HCT116 (cell line): ENCODE data around the gene PRKG1. TPM values are rescaled to one million over a fixed set of nuclear protein-coding genes. Genes with fewer than 3 reads are reported as not detected.

Source experiments
- ATAC-seq: fragments of 200-7000 bp; cut with Tn5 transposase; 2 replicates; pipeline ENCODE4 v1.9.1; 2020; ENCODE audit warnings: mild to moderate bottlenecking, moderate library complexity
- BruUV-seq: library from RNA; stranded (reverse); fragments of 400-500 nt; replicated peaks from 2 replicates; lab custom pipeline; 2021; lab: Mats Ljungman, UMichigan
- CTCF ChIA-PET: fragments of 300-600 bp; sonication (Branson Sonifier 250); formaldehyde crosslinking; loops from one replicate; lab custom pipeline; 2021; ENCODE audit warnings: antibody characterized with exemption; lab: Charles Lee
- POLR2A ChIA-PET: fragments of 300-600, 350-600 bp; sonication (Branson Sonifier 250); formaldehyde crosslinking; loops from one replicate; lab custom pipeline; 2021; ENCODE audit warnings: antibody characterized with exemption; lab: Charles Lee
- RAD21 ChIA-PET, 2 experiments: fragments of 300-600 bp; sonication (Branson Sonifier 250); formaldehyde crosslinking; loops; one replicate each; lab custom pipeline; 2023; ENCODE audit warnings: low total read pairs in 2 of 2; ENCODE audit not compliant: uncharacterized antibody in 2 of 2, unreplicated experiment in 2 of 2, low non-redundant PET in 1 of 2; lab: Charles Lee
- DNase-seq: peaks from one replicate; pipeline ENCODE4 v3.0.0-alpha.2; 2010; ENCODE audit warnings: low read depth, low spot score
- H2AFZ ChIP-seq: fragments of 200-600 bp; shearing (Covaris generic), sonication (generic); 2 replicates; pipeline ENCODE4 v1.6.1; 2017; ENCODE audit warnings: low read depth, mixed run types, mixed read lengths, antibody characterized with exemption, low read length; ENCODE audit not compliant: poor library complexity, severe bottlenecking
- H3K27ac ChIP-seq: 2 replicates; pipeline ENCODE4 v1.5.1; 2012; ENCODE audit warnings: low read depth, low read length
- H3K27me3 ChIP-seq: fragments of 200-600 bp; sonication (generic); 2 replicates; pipeline ENCODE4 v1.6.1; 2016; ENCODE audit warnings: mixed run types, low read length, mixed read lengths; ENCODE audit not compliant: insufficient read depth
- H3K36me3 ChIP-seq, 2 experiments: fragments of 200-500 bp in 1 of 2; fragments of 200-600 bp in 1 of 2; sonication (Bioruptor generic) in 1 of 2; sonication (generic) in 1 of 2; 2 replicates each; pipeline versions ENCODE4 v1.5.1 to v1.6.1; 2014 to 2016; ENCODE audit warnings: low read length in 2 of 2, inconsistent platforms in 1 of 2, mixed read lengths in 1 of 2, mixed run types in 1 of 2; ENCODE audit not compliant: insufficient read depth in 2 of 2, control insufficient read depth in 1 of 2
- H3K4me1 ChIP-seq, 2 experiments: fragments of 200-600 bp in 1 of 2; sonication (generic) in 1 of 2; 2 replicates each; pipeline versions ENCODE4 v1.5.1 to v1.6.1; 2012 to 2017; ENCODE audit warnings: low read length in 2 of 2, inconsistent platforms in 1 of 2, mild to moderate bottlenecking in 1 of 2, mixed read lengths in 1 of 2, mixed run types in 1 of 2, moderate library complexity in 1 of 2; ENCODE audit not compliant: insufficient read depth in 2 of 2, control insufficient read depth in 1 of 2
- H3K4me2 ChIP-seq: fragments of 200-600 bp; sonication (generic); 2 replicates; pipeline ENCODE4 v1.6.1; 2017; ENCODE audit warnings: mixed run types, low read length, mixed read lengths
- H3K4me3 ChIP-seq, 2 experiments: fragments of 200-600 bp in 1 of 2; sonication (generic) in 1 of 2; replicated peaks in 1 of 2; 2 replicates each; pipeline ENCODE4 v1.5.1; 2011 to 2016; ENCODE audit warnings: low read length in 2 of 2, control low read depth in 1 of 2, low read depth in 1 of 2, mild to moderate bottlenecking in 1 of 2, mixed read lengths in 1 of 2, mixed run types in 1 of 2
- H3K79me2 ChIP-seq: fragments of 200-600 bp; sonication (generic); 2 replicates; pipeline ENCODE4 v1.6.1; 2017; ENCODE audit warnings: mild to moderate bottlenecking, mixed run types, low read length, moderate library complexity, mixed read lengths; ENCODE audit not compliant: insufficient read depth
- H3K9ac ChIP-seq: fragments of 200-600 bp; sonication (generic); 2 replicates; pipeline ENCODE4 v1.6.1; 2016; ENCODE audit warnings: low read length, mixed read lengths
- H3K9me2 ChIP-seq: fragments of 200-600 bp; sonication (generic), shearing (Covaris generic); 2 replicates; pipeline ENCODE4 v1.6.1; 2017; ENCODE audit warnings: mixed run types, mild to moderate bottlenecking, moderate library complexity; ENCODE audit not compliant: insufficient read depth
- H3K9me3 ChIP-seq, 2 experiments: fragments of 200-500 bp in 1 of 2; fragments of 200-600 bp in 1 of 2; sonication (Bioruptor generic) in 1 of 2; sonication (generic) in 1 of 2; 2 replicates each; pipeline ENCODE4 v1.6.1; 2014 to 2017; ENCODE audit warnings: low read length in 2 of 2, mixed read lengths in 2 of 2, inconsistent platforms in 1 of 2, low read depth in 1 of 2, mild to moderate bottlenecking in 1 of 2, mixed run types in 1 of 2, moderate library complexity in 1 of 2; ENCODE audit not compliant: control insufficient read depth in 1 of 2, insufficient read depth in 1 of 2
- H4K20me1 ChIP-seq: fragments of 200-600 bp; sonication (generic), shearing (Covaris generic); 2 replicates; pipeline ENCODE4 v1.6.1; 2017; ENCODE audit warnings: mixed run types, mild to moderate bottlenecking, moderate library complexity; ENCODE audit not compliant: insufficient read depth
- CBX3 ChIP-seq: IDR thresholded peaks from 2 replicates; pipeline ENCODE4 v1.6.1; 2012; ENCODE audit warnings: low read depth
- CEBPB ChIP-seq: IDR thresholded peaks from 2 replicates; pipeline ENCODE4 v1.6.1; 2012; ENCODE audit warnings: low read depth
- CTCF ChIP-seq, 3 experiments: fragments of 200-600 bp in 1 of 3; sonication (generic) in 1 of 3; IDR thresholded peaks in 2 of 3; conservative IDR thresholded peaks in 1 of 3; 2 replicates each; pipeline ENCODE4 v1.5.1; 2012 to 2017; ENCODE audit warnings: low read depth in 2 of 3, low read length in 2 of 3, antibody characterized with exemption in 1 of 3, borderline replicate concordance in 1 of 3, control low read depth in 1 of 3, mild to moderate bottlenecking in 1 of 3, mixed read lengths in 1 of 3, mixed run types in 1 of 3, moderate library complexity in 1 of 3; ENCODE audit not compliant: insufficient read depth in 1 of 3
- EGR1 ChIP-seq: IDR thresholded peaks from 2 replicates; pipeline ENCODE4 v1.6.1; 2012; ENCODE audit warnings: low read depth
- FOSL1 ChIP-seq: IDR thresholded peaks from 2 replicates; pipeline ENCODE4 v1.6.1; 2012; ENCODE audit warnings: low read depth
- JUND ChIP-seq: IDR thresholded peaks from 2 replicates; pipeline ENCODE4 v1.6.1; 2012
- POLR2A ChIP-seq: IDR thresholded peaks from 2 replicates; pipeline ENCODE4 v1.7.0; 2011; ENCODE audit warnings: borderline replicate concordance; ENCODE audit not compliant: insufficient read depth, insufficient read length; ENCODE audit errors: extremely low read depth
- RAD21 ChIP-seq: IDR thresholded peaks from 2 replicates; pipeline ENCODE4 v1.6.1; 2012; ENCODE audit warnings: low read depth, mild to moderate bottlenecking
- SIN3A ChIP-seq: IDR thresholded peaks from 2 replicates; pipeline ENCODE4 v1.6.1; 2012; ENCODE audit warnings: low read depth
- SP1 ChIP-seq: IDR thresholded peaks from 2 replicates; pipeline ENCODE4 v1.6.1; 2012; ENCODE audit warnings: low read depth
- SRF ChIP-seq: IDR thresholded peaks from 2 replicates; pipeline ENCODE4 v1.6.1; 2012; ENCODE audit warnings: low read depth
- ZBTB33 ChIP-seq: IDR thresholded peaks from 2 replicates; pipeline ENCODE4 v1.6.1; 2011; ENCODE audit warnings: mild to moderate bottlenecking, low read length, moderate library complexity; ENCODE audit not compliant: insufficient replicate concordance; ENCODE audit errors: extremely low read depth
- ZNF274 ChIP-seq: fragments of 200-500 bp; sonication (Bioruptor generic); IDR thresholded peaks from 2 replicates; pipeline ENCODE4 v1.6.1; 2014; ENCODE audit warnings: mild to moderate bottlenecking, low read depth, low read length, inconsistent platforms
- intact Hi-C: fragments of 100-400 bp; cut with micrococcal nuclease; formaldehyde crosslinking; loops from 2 replicates; pipeline ENCODE4 v1.10.0; 2022
- total RNA-seq: library from RNA; stranded (reverse); gene quantifications from one replicate; pipeline ENCODE4 v1.2.1, GENCODE V29; 2021; ENCODE audit not compliant: unreplicated experiment

PRKG1 gene
- total RNA-seq, 1 experiment from 2014 or later: 1.4 TPM

GRCh38 chr10:51201947-51202346 is 127.7 kb downstream of the PRKG1 start:
- no peaks in the 10 kb centered on the region for H3K9me3 ChIP-seq
- no peak overlapping the region for H3K27ac ChIP-seq
- intact Hi-C loops: no loop called here
- CTCF ChIA-PET: no interaction called here
- RAD21 ChIA-PET: no interaction called here
- no peak overlapping the region for H3K4me2 ChIP-seq
- no peak overlapping the region for H2AFZ ChIP-seq
- H3K4me3 ChIP-seq: no peak overlapping the region
- no peak for TF ChIP-seq ZBTB33
- TF ChIP-seq EGR1: no peak
- TF ChIP-seq SIN3A: no peak
- TF ChIP-seq RAD21: no peak
- TF ChIP-seq FOSL1: no peak
- TF ChIP-seq SP1: no peak
- TF ChIP-seq SRF: no peak
- TF ChIP-seq CTCF (IDR thresholded peaks at IDR 0.05 in 2 of 3, conservative IDR thresholded peaks at IDR 0.05 in 1 of 3; ENCODE audit: borderline replicate concordance in 1 of 3, insufficient read depth in 1 of 3, low read depth in 2 of 3, low read length in 2 of 3): no peak
- TF ChIP-seq POLR2A: no peak
- TF ChIP-seq JUND: no peak
- no peak for TF ChIP-seq ZNF274
- no peak for TF ChIP-seq CEBPB
- TF ChIP-seq CBX3: no peak
- TF ChIP-seq, all 23 proteins: peak for 0
- DNase-seq (no peak), ATAC-seq (no peak)
- peaks cover 37% of the 10 kb centered on the region for H3K27me3 ChIP-seq
- H3K36me3 ChIP-seq: no peaks in the 10 kb centered on the region
- H3K79me2 ChIP-seq: no peaks in the 10 kb centered on the region
- no peaks in the 10 kb centered on the region for H3K4me1 ChIP-seq
- no peaks in the 10 kb centered on the region for H3K9me2 ChIP-seq
- no peaks in the 10 kb centered on the region for H4K20me1 ChIP-seq
- no peak overlapping the region for H3K9ac ChIP-seq
- no TSS peak for BruUV-seq
- POLR2A ChIA-PET: no interaction called here
